HUES48 (cell line): ENCODE measurements around the gene PGM5.
"Not testable (repeated sequence)": the region's sequence is repeated elsewhere in the genome, so short reads cannot be mapped to it uniquely, and the experiment has no call there.

ENCODE experiments used
- H3K27ac ChIP-seq: one replicate; pipeline ENCODE4 v1.7.0; 2013; ENCODE audit warnings: low read depth, low read length, inconsistent platforms
- H3K27me3 ChIP-seq: 2 replicates; pipeline ENCODE4 v1.6.1; 2013; ENCODE audit warnings: mild to moderate bottlenecking, low read length; ENCODE audit not compliant: control insufficient read depth, insufficient read depth
- H3K36me3 ChIP-seq: 2 replicates; pipeline ENCODE4 v1.6.1; 2013; ENCODE audit warnings: low read length; ENCODE audit not compliant: control insufficient read depth, insufficient read depth
- H3K4me1 ChIP-seq: 2 replicates; pipeline ENCODE4 v1.6.1; 2013; ENCODE audit warnings: mild to moderate bottlenecking, low read length; ENCODE audit not compliant: control insufficient read depth, insufficient read depth
- H3K4me3 ChIP-seq: 2 replicates; pipeline ENCODE4 v1.5.1; 2013; ENCODE audit warnings: mild to moderate bottlenecking, low read depth, low read length
- H3K9ac ChIP-seq: 2 replicates; pipeline ENCODE4 v1.6.1; 2013; ENCODE audit warnings: mild to moderate bottlenecking, low read depth, low read length, moderate library complexity
- H3K9me3 ChIP-seq: 2 replicates; pipeline ENCODE4 v1.6.1; 2013; ENCODE audit warnings: low read length; ENCODE audit not compliant: control insufficient read depth, insufficient read depth

Gene PGM5

GRCh38 chr9:68356380-68357118, at the start of gene PGM5:
Gene PGM5, plus strand, starts transcription at chr9:68356611. Its CDS starts 517 bp downstream, at chr9:68357128.
- H3K9ac ChIP-seq, H3K27ac ChIP-seq, H3K36me3 ChIP-seq, H3K9me3 ChIP-seq, H3K4me1 ChIP-seq: not testable (repeated sequence)
- peak within 1 kb of the TSS; percentile 46 for H3K4me3 ChIP-seq
- peaks cover 69% of the 10 kb centered on the region for H3K27me3 ChIP-seq

DNA sequence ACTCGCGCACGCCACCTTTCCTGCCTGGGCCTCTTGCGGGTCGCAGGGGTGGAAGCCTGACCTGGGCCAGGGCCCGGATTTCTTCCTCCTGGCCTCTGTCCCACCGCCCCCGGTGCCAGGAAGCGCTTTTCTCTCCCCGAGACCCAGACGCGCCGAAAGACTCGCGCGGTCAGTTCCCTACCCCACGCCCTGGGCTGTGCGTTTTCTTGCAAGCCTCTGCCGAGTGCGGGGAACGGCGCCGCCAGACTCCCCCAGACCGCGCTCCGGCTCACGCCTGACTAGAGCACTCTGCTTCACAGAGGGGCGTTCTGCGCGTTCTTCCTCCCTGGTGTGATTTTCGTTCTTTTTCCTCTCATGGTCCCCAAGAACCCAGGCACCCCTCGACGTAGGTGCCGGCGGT, 49.3 kb upstream of the PGM5 start:
- peaks cover 17% of the 10 kb centered on the region for H3K27me3 ChIP-seq
- H3K9me3 ChIP-seq, H3K27ac ChIP-seq, H3K4me1 ChIP-seq, H3K36me3 ChIP-seq, H3K4me3 ChIP-seq, H3K9ac ChIP-seq: not testable (repeated sequence)

DNA sequence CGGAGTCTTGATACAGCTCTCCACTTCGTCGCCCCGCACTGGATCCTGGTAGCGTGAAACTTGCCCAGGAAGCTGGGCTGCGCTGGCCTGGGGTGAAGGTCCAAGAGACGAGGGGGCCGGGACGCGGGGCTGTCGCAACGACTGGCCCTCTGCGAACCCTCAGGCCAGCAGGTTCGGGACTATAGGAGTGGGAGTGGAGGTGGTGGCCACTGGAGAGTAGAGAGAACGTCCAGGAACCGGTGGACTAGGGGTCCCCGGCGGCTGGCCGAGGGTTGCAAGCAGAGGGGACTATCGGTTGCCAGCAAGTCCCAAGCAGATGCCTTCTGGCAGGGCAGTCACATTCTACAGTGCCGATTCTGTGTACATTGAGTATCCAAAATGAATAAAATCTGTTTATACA, 48.8 kb upstream of the PGM5 start:
- not testable (repeated sequence) for H3K9ac ChIP-seq, H3K4me3 ChIP-seq

DNA sequence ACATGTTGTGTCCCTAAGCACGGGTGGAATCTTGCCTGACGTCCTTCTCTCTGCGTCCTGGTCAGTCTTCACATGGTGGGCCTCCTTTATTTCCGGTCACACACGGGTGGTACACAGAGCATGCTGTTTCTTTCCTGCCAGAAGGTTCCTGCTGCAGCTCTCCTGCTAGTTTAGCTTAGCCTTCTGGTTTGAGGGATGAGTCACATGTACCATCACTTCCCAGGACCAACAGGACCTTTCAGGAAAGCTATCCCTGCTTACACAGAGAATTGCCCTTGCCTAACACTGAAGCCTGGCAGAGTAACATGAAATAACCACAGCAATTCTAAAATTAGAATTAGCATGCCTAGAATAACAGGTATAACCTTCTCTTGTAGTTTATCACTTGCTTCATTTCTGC, 45.2 kb upstream of the PGM5 start:
- H3K27me3 ChIP-seq, result peaks cover 11% of the 10 kb centered on the region
- H3K9ac ChIP-seq, H3K4me1 ChIP-seq, H3K27ac ChIP-seq, H3K4me3 ChIP-seq, H3K9me3 ChIP-seq, H3K36me3 ChIP-seq: not testable (repeated sequence)

More for the DNA sequence above, 48.8 kb upstream of the PGM5 start:
- not testable (repeated sequence) for H3K27ac ChIP-seq, H3K4me1 ChIP-seq, H3K36me3 ChIP-seq, H3K9me3 ChIP-seq
- peaks cover 17% of the 10 kb centered on the region for H3K27me3 ChIP-seq

GRCh38 chr9:68318209-68318608, 38.2 kb upstream of the PGM5 start:
- not testable (repeated sequence) for H3K36me3 ChIP-seq, H3K4me3 ChIP-seq, H3K27ac ChIP-seq, H3K4me1 ChIP-seq, H3K9ac ChIP-seq, H3K9me3 ChIP-seq
- peaks cover 11% of the 10 kb centered on the region for H3K27me3 ChIP-seq

DNA sequence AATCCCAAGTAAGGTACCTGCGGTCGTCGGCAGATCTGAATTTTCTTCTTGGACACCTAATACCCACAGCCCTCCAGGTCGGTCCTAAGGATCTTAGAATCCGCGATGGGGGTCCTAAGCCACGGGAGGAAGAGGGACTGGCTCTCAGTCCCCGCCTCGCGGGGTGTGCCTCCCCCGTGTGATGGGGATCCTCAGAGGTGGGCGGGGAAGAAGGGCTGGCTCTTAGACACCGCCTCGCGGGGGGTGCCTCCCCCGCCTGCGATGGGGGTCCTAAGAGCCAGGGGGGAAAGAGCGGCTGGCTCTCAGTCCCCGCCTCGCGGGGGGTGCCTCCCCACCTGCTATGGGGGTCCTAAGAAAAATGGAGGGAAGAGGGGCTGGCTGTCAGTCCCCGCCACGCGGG, 32.7 kb upstream of the PGM5 start:
- not testable (repeated sequence) for H3K27ac ChIP-seq, H3K36me3 ChIP-seq, H3K9ac ChIP-seq, H3K4me3 ChIP-seq, H3K9me3 ChIP-seq, H3K4me1 ChIP-seq
- peaks cover 10% of the 10 kb centered on the region; the same call in 1 of the 2 replicates for H3K27me3 ChIP-seq

- H3K4me1 ChIP-seq, H3K27ac ChIP-seq, H3K36me3 ChIP-seq, H3K9ac ChIP-seq, H3K9me3 ChIP-seq, H3K4me3 ChIP-seq: not testable (repeated sequence)
- H3K27me3 ChIP-seq, result peaks cover 10% of the 10 kb centered on the region; the same call in 1 of the 2 replicates
Measured at GRCh38 chr9:68324518-68324917, 31.9 kb upstream of the PGM5 start.

- not testable (repeated sequence) for H3K27ac ChIP-seq, H3K4me1 ChIP-seq, H3K27me3 ChIP-seq, H3K36me3 ChIP-seq, H3K9me3 ChIP-seq, H3K4me3 ChIP-seq, H3K9ac ChIP-seq
Measured at GRCh38 chr9:68329106-68329505, 27.3 kb upstream of the PGM5 start.

DNA sequence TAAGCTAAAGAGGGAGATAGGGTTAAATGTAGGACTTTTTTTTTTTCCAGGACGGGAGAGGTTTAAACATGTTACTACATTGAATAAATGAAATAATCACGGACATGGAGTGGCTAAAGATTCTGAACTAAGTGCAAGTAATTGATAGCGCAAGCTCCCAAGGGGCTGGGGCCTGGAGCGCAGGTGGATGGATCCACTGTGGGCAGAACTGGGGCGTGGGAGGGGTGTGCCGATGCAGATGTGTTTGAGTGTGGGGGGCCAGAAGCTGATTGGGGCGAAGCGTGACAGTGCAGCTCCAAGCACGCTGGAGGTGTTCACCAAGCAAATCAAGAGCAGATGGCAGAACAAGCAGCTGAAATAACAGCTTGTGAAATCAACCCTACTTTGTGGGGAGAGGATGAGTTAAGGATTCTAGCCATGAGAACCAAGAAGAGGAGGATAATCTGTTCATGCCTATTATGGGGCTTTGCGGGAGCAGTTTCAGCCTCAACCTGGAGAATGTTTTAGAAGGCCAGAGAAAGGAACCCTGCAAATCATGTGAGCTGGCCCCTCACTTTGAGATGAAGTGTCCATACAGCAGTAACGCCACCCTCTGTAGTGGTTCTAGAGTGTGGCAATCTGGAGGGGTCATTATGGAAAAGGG, 25.8 kb upstream of the PGM5 start:
- H3K9me3 ChIP-seq, H3K27ac ChIP-seq, H3K9ac ChIP-seq, H3K36me3 ChIP-seq, H3K4me3 ChIP-seq, H3K4me1 ChIP-seq, H3K27me3 ChIP-seq: not testable (repeated sequence)

- H3K27me3 ChIP-seq, H3K27ac ChIP-seq, H3K9ac ChIP-seq, H3K9me3 ChIP-seq, H3K4me1 ChIP-seq, H3K36me3 ChIP-seq, H3K4me3 ChIP-seq: not testable (repeated sequence)
Measured at GRCh38 chr9:68332122-68332521, 24.3 kb upstream of the PGM5 start.

DNA sequence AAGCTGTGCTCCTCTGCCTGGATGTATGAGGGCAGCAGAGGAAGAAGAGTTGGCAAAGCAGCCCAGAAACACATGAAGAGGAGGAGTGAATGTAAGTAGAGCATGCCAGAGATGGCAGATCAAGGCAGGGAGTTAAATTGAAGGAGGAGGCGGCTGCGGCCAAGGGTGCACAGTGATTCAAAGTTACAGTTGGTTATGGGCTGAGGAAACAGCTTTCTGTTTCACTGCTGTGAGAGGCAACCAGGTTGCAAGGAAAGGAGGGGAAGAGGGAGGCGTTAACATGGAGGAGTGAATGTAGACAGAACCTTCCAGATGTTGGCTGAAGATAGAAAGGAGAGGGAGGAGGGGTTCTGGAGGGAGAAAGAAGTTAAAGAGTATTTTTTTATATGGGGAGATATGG, 20.5 kb upstream of the PGM5 start:
- not testable (repeated sequence) for H3K4me3 ChIP-seq, H3K27me3 ChIP-seq, H3K9ac ChIP-seq, H3K4me1 ChIP-seq, H3K36me3 ChIP-seq, H3K27ac ChIP-seq, H3K9me3 ChIP-seq
